H1 (cell line): ENCODE data around the gene DIPK1A. TPM values are rescaled to one million over a fixed set of nuclear protein-coding genes. Genes with fewer than 3 reads are reported as not detected.

Source experiments
- CEBPB ChIP-seq: IDR thresholded peaks from 2 replicates; pipeline ENCODE4 v1.6.1; 2012; ENCODE audit warnings: low read depth, low read length
- CTCF ChIP-seq, 3 experiments: IDR thresholded peaks; 1 replicate in 2 of 3; 2 replicates in 1 of 3; pipeline versions ENCODE4 v1.5.1 to v1.6.1; 2011; ENCODE audit warnings: low read length in 3 of 3, mild to moderate bottlenecking in 3 of 3, inconsistent platforms in 2 of 3, low read depth in 1 of 3, moderate library complexity in 1 of 3; ENCODE audit not compliant: insufficient read depth in 1 of 3; ENCODE audit errors: control extremely low read depth in 1 of 3
- HDAC6 ChIP-seq: IDR thresholded peaks from one replicate; pipeline ENCODE4 v1.7.1; 2012; ENCODE audit warnings: low read depth, mild to moderate bottlenecking, inconsistent platforms, low read length, moderate library complexity
- JUND ChIP-seq: IDR thresholded peaks from 2 replicates; pipeline ENCODE4 v1.6.1; 2011; ENCODE audit warnings: mild to moderate bottlenecking, improper control_type of control experiment, low read length
- KDM4A ChIP-seq: IDR thresholded peaks from one replicate; pipeline ENCODE4 v1.7.1; 2012; ENCODE audit warnings: low read depth, mild to moderate bottlenecking, moderate library complexity, low read length, inconsistent platforms; ENCODE audit not compliant: severe bottlenecking
- NRF1 ChIP-seq: IDR thresholded peaks from 2 replicates; pipeline ENCODE4 v1.6.1; 2011; ENCODE audit warnings: mild to moderate bottlenecking, low read depth, low read length, improper control_type of control experiment
- polyA plus RNA-seq, 7 experiments: library from polyadenylated mRNA; depleted of rRNA in 3 of 7; stranded (reverse) in 5 of 7; unstranded in 2 of 7; fragments of >200 nt in 5 of 7; fragments of 200-250 nt in 2 of 7; gene quantifications; 1 replicate in 5 of 7; 2 replicates in 1 of 7; 4 replicates in 1 of 7; pipeline versions ENCODE4 v1.2.1 to v1.2.3, GENCODE V29; 2011 to 2013; ENCODE audit warnings: missing spikeins in 2 of 7, mixed read lengths in 2 of 7
- total RNA-seq: library from RNA; stranded (reverse); fragmentation: NEBNext Ultra II Directional; extraction: Animal tissue kit (Norgen Biotek cat#: 25700); gene quantifications from 2 replicates; pipeline ENCODE4 v1.2.1, GENCODE V29; 2021

DIPK1A gene
- total and polyA plus RNA-seq, 2 of the 8 experiments (the other 6 are each of a cell fraction or from before 2014, with no cell fraction given) = 2.5 to 5.0 TPM

- TF ChIP-seq CTCF (IDR thresholded peaks at IDR 0.05; ENCODE audit: control extremely low read depth in 1 of 3, insufficient read depth in 1 of 3, low read depth in 1 of 3, low read length in 3 of 3) (no peak), CEBPB (no peak), HDAC6 (no peak), KDM4A (no peak), JUND (no peak), NRF1 (no peak)
These were observed 152.9 kb downstream of the DIPK1A start (continued) for GRCh38 chr1:92808381-92808780.
